Measurements from ENCODE around the gene AP3B1. TPM values are rescaled to one million over a fixed set of nuclear protein-coding genes. Genes with fewer than 3 reads are reported as not detected.

The AP3B1 gene
- total RNA-seq, 1 experiment from 2014 or later = 41.1 TPM

DNA sequence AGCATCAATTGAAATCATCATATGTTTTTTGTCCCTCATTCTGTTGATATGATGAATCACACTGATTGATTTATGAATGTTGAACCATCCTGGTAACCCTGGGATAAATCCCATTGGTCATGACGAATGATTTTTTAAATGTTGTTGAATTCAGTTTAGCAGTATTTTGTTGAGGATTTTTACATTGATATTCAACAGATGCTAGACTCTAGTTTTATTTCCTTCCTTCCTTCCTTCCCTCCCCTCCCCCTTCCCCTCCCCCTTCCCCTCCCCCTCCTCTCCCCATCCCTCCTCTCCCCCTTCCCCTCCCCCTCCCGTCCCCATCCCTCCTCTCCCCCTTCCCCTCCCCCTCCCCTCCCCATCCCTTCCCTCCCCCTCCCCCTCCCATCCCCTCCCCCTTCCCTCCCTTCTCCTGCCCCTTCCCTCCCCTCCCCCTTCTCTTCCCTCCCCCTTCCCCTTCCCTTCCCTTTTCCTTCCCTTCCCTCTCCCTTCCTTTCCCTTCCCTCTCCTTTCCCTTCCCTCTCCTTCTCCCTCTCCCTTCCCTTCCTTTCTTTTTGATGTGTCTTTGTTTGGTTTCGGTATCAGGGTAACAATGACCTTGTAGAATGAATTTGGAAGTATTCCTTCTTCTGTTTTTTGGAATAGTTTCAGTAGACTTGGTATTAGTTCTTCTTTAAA, 142.8 kb downstream of the AP3B1 start:
- Histone ChIP-seq H3K9me3 (no peaks in the 10 kb centered on the region), H3K36me3 (peaks cover 30% of the 10 kb centered on the region), H3K27me3 (no peaks in the 10 kb centered on the region), H3K4me3 (no peak overlapping the region)
- DNase-seq = no peak

DNA sequence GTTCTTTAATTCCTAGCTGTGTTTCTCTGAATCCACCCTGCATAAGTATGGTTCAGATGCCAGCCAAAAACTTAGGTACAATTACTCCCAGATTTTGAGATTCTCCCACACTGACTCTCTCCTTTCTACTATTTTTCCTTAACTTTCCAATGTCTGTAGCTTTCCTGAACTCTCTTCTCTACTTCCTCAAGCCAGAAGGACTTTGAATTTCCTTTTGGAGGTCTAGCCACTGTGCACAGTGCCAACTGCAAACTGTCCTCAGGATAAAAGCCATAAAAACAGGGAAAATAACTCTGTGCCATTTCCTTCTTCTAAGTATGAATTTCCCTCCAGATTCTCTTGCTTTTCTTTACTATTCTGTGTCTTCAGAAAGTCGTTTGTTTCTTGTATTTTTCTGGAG, 157.2 kb downstream of the AP3B1 start:
- H3K36me3 ChIP-seq = no peaks in the 10 kb centered on the region

DNA sequence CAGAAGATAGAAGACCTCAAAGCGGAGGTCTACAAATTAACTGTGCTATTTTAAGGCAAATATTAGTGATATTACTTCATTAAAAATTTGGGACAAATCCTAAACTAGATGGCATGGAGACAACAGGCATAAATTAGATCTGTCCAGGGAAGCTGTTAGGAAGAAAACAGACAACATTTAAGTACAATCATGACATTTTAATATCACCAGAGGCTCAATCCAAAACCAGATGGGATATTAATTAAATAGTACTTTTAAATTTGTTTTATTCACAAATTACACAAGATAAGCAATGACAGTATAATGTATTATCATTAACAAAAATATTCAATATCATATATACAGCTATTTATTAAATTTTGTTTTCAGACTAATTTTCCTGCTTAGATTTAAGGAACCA, 161.1 kb downstream of the AP3B1 start:
- Histone ChIP-seq H3K9me3 (no peaks in the 10 kb centered on the region), H3K4me3 (no peak overlapping the region), H3K36me3 (no peaks in the 10 kb centered on the region), H3K27me3 (no peaks in the 10 kb centered on the region)
- DNase-seq = no peak

More for the DNA sequence above, 157.2 kb downstream of the AP3B1 start:
- DNase-seq = no peak
- Histone ChIP-seq H3K4me3 (no peak overlapping the region), H3K27me3 (no peaks in the 10 kb centered on the region), H3K9me3 (no peaks in the 10 kb centered on the region)

DNA sequence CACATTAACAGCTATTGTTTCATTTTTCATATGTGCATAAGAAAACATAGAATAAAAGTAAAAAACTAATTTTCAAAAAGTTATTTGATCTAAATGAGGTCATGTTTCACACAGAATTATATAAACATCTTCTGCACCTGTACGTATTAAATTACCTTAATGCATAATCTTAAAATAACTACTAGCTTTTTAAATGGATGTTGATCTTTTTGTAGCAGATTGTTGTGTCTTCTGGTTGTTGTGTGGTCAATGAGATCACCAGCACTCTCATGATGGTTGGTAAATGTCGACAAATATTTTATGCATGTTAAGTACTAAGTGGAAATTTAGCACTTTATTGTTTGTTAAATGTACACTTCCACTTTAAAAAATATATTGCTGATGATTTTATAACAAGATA, 162.0 kb downstream of the AP3B1 start:
- Histone ChIP-seq H3K9me3 (no peaks in the 10 kb centered on the region), H3K4me3 (no peak overlapping the region), H3K27me3 (no peaks in the 10 kb centered on the region), H3K36me3 (no peaks in the 10 kb centered on the region)
- DNase-seq = no peak

DNA sequence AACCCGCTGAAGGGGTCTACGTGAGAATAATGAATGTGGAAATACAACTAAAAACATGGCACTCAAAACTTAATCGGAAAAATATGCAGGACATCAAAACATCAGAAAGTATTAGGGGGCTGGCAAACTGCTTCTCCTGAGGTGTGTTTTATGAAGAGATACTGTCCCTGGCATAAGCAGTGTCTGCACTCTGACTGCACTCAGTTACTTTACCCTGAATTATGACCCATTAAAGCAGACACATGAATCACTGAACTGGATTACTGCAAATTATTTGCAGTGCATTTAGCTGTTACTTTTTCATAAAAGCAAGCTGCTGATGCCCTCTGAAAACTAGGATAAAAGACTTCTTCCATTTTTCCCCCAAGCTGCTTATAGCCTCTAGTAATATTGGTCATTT, 164.9 kb downstream of the AP3B1 start:
- H3K9me3 ChIP-seq = no peaks in the 10 kb centered on the region
- no peaks in the 10 kb centered on the region for H3K27me3 ChIP-seq
- no peak for DNase-seq
- no peaks in the 10 kb centered on the region; the same call in 1 of the 2 replicates for H3K36me3 ChIP-seq
- no peak overlapping the region for H3K4me3 ChIP-seq

DNA sequence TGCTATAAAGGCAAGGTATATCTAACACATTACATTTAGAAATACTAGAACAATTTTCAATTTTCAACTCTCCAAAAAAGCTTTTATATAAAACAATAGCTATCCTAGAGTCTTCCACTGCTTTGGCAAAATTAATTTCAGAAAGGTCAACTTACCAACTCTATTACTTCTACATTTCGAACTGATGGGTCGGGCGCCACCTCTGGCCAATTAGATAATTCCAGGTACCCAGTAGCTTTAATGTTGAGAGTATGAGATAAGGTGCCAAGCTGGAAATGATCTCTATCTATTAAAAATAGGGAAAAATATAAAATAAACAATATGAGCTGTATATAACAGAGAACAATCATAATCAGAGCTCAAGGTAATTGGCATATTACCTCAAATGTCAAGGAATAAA, 166.6 kb downstream of the AP3B1 start:
- no peak for DNase-seq

DNA sequence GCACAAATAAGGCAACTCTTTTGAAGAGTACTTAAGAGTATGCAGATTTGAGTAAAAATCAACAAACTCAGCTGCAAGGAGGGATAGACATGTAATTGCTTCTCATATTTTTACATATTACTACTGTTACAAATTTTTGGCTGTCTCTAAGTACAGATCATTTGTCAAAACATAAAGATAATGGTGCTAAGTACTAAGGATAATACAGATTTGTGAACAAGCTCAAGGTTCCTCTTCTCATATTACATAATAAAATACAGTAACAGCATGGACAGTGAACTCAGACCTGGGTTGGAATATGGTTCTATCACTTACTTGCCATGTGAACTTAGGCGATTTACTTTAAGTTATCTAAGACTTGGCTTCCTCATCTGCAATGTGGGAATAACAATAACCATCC, 168.0 kb downstream of the AP3B1 start:
- no peaks in the 10 kb centered on the region for H3K27me3 ChIP-seq
- no peak for DNase-seq
- no peaks in the 10 kb centered on the region for H3K9me3 ChIP-seq
- H3K36me3 ChIP-seq = no peaks in the 10 kb centered on the region; the same call in 1 of the 2 replicates
- H3K4me3 ChIP-seq = no peak overlapping the region

More for the DNA sequence above, 166.6 kb downstream of the AP3B1 start:
- H3K9me3 ChIP-seq = no peaks in the 10 kb centered on the region
- H3K27me3 ChIP-seq = no peaks in the 10 kb centered on the region
- H3K36me3 ChIP-seq = no peaks in the 10 kb centered on the region; the same call in 1 of the 2 replicates
- no peak overlapping the region for H3K4me3 ChIP-seq

DNA sequence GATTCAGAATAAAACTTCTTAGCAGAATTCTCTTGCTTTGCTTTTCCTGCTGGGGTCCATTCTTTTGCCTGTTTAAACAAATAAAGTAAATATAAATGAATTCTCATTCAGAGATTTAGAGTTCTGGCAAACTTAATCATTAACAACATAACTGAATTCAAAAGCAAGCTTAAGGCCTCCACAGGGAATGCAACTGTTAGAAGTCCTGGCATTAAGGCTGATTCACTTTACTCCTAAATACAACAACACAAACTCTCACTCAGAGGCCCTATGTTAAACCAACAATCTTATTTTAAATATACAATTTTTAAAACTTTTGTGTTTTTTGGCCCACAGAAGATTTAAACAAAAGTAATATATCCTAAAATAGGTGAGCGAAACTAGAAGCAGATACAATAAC, 178.3 kb downstream of the AP3B1 start:
- DNase-seq = no peak
- Histone ChIP-seq H3K4me3 (no peak overlapping the region), H3K36me3 (peaks cover 9% of the 10 kb centered on the region), H3K27me3 (no peaks in the 10 kb centered on the region), H3K9me3 (no peaks in the 10 kb centered on the region)

DNA sequence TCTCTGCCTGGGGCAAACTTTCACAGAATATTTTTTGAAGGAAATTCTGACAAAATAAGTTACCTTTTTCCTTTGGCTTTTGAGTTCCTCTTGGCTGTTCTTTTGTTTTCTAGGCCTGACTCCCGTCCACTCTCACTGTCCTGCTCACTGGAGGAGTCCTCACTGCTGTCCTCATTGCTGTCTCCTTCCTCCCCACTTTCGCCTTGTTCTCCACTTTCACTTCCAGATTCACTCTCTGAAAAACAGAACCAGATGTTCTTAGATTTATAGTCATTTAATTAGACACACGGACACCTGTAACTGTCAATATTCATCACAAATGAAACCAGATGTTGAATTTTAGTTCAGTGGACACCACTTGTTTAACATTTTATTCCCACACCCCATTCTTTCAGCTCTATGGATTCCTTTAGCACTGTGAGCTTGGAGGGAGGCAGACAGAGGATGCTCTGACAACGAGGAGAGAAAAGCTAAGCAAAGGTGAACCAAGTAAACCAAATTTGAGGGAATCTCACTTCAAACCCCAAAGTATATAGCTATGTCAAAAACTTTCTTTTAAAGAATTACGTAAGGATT, 180.7 kb downstream of the AP3B1 start:
- DNase-seq = no peak
- no peak overlapping the region for H3K4me3 ChIP-seq
- peaks cover 12% of the 10 kb centered on the region for H3K36me3 ChIP-seq
- H3K9me3 ChIP-seq = no peaks in the 10 kb centered on the region
- H3K27me3 ChIP-seq = no peaks in the 10 kb centered on the region

DNA sequence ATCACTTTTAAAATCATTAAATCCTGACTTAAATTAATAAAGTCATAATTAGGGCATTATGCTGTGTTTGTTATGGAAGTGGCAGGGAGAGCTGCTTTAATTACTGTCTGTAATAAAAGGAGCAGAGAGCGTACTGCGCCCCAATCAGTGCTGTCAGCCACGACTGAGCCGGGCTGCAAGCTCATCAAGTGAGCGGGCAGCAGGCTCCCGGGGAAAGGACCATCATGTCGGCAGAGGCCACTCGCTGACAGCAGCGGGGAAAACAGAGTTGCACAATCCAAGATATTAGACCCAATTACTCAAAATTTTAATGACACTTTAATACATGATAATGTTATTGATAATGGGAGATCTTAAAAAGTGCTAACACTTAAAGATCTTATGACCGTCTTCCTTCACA, 181.6 kb downstream of the AP3B1 start:
- H3K36me3 ChIP-seq = peaks cover 12% of the 10 kb centered on the region
- no peak for DNase-seq
- H3K9me3 ChIP-seq = no peaks in the 10 kb centered on the region
- H3K4me3 ChIP-seq = no peak overlapping the region
- no peaks in the 10 kb centered on the region for H3K27me3 ChIP-seq

DNA sequence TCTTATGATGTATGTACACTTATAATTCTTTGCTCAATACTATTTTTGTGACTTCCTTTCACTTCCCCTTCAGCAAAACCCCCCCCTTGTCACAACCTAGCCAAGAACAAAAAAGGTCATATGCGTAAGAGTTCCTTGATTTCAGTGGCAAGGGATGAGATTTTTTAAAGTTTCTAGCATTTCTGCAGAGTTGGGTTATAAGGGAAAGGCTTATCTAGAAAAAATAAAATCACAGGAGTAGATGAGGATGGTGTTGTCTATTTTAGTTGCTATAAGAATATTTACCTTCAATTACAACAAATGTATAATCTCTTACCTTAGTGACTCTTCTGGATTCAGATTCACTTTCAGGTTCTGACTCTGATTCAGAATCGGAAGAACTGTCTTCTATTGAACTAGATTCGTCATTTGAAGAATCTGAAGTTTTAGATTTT, 184.6 kb downstream of the AP3B1 start:
- Histone ChIP-seq H3K9me3 (no peaks in the 10 kb centered on the region), H3K36me3 (peaks cover 3% of the 10 kb centered on the region; the same call in 1 of the 2 replicates), H3K4me3 (no peak overlapping the region), H3K27me3 (no peaks in the 10 kb centered on the region)
- DNase-seq = no peak

DNA sequence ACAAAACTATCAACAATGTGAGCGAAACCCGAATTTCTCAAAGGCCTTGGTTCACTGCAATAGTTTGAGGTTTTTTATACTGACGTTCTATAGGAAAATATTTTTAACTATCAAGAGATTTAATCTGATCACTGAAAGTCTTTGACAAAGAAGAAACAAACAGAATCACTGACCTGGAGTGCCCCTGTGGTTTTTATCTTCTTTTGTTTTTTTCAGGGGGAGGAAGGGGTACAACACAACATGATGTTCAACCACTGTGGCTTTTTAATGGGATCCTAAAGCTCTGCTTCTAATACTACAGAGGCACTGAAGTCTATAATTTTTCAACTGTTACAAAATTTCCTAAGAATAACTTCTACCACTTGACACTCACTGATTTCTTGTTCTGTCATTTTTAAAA, 185.9 kb downstream of the AP3B1 start:
- Histone ChIP-seq H3K27me3 (no peaks in the 10 kb centered on the region), H3K36me3 (peaks cover 3% of the 10 kb centered on the region; the same call in 1 of the 2 replicates), H3K4me3 (no peak overlapping the region), H3K9me3 (no peaks in the 10 kb centered on the region)
- DNase-seq = no peak

DNA sequence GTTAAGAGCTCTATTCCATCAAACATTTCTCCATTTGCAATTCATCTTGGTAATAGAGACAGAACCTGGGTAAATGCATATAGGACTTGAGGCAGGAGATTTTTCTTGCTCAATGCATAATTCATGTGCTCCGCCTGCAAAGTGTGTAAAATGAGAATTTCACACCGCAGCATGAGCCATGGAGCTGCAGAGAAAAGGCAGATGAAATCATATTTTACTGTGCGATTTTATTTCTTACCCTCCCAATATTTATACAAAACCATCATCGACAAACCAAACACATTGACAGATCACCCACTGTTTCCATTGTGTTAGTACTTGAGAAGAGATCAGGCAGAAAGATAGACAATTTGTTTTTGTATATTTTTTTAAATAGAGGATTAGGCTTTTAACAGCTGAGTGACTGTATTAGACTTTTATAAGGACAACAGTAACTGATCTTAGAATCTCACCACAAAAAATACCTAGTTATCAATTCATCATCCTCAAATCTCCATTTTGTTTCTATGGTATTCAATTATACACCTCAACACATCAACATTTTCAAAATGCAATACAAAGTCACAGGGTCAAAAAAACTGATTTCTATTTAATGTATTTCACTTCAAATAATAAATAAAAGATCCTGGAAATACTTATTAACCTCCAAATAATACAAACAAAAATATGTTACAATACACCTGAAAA, 191.1 kb downstream of the AP3B1 start:
- Histone ChIP-seq H3K4me3 (no peak overlapping the region), H3K9me3 (0 out of 2 replicates have a peak, but pooled peaks cover 2% of the 10 kb centered on the region), H3K27me3 (no peaks in the 10 kb centered on the region), H3K36me3 (peaks cover 3% of the 10 kb centered on the region)
- no peak for DNase-seq

DNA sequence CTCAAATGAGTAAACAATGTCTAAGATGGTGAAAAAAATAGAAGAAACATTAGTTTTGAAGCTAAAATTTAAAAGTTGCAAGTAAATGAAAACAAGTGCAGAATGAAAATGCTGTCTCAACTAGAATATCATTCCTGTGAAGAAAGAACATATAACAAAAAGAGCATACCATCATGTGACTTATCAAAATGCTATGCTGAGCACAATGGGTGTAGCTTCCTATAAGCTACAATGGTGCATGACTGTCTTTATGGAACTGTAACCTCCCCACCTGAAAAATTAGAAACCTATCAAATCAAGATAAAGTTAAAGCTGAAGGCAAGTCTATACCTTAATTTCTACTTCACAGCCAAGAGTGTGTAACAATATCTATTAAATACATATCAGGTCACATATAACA, 192.0 kb downstream of the AP3B1 start:
- DNase-seq = no peak
- H3K36me3 ChIP-seq = peaks cover 3% of the 10 kb centered on the region
- H3K27me3 ChIP-seq = no peaks in the 10 kb centered on the region
- no peak overlapping the region for H3K4me3 ChIP-seq
- H3K9me3 ChIP-seq = 0 out of 2 replicates have a peak, but pooled peaks cover 2% of the 10 kb centered on the region

DNA sequence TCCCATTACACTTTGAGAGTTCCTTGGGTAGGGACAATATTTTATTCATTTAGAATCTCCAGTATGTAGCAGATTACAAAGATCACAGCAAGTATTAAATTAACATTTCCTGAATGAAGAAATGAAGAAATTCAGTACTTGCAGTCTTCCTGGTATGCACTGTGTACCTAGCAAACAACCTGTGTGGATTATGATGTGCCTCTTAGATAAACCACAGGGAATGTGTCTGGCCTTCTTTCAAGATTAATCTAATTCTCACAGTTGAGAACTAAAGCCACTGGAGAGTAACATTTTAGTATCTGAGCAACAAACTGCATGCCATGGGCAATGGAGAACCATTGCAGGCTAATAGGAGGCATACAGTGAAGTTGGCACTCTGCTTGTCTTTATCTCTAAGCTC, 199.4 kb downstream of the AP3B1 start:
- H3K36me3 ChIP-seq = peaks cover 3% of the 10 kb centered on the region
- H3K4me3 ChIP-seq = no peak overlapping the region
- no peak for DNase-seq
- no peaks in the 10 kb centered on the region for H3K27me3 ChIP-seq
- 0 out of 2 replicates have a peak, but pooled peaks cover 2% of the 10 kb centered on the region for H3K9me3 ChIP-seq

DNA sequence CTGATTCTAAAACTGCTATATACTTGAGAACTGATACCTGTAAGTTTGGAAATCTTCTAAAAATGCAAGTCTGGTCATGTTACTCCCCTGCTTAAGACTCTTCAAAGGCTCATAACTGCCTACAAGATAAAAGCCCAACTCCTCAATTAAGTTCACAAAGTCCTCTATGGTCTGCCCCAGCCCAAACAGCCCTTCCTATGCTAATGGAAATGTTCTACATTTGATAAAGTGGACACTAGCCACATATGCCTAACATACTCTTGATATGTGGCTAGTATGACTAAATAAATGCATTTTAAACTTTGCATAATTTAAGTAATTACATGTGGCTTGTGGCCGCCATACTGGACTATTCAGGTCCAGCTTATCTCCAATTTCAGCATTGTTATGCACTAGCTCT, 204.5 kb downstream of the AP3B1 start:
- H3K27me3 ChIP-seq = no peaks in the 10 kb centered on the region
- H3K36me3 ChIP-seq = no peaks in the 10 kb centered on the region; the same call in 1 of the 2 replicates
- H3K4me3 ChIP-seq = no peak overlapping the region
- DNase-seq = no peak
- H3K9me3 ChIP-seq = no peaks in the 10 kb centered on the region

DNA sequence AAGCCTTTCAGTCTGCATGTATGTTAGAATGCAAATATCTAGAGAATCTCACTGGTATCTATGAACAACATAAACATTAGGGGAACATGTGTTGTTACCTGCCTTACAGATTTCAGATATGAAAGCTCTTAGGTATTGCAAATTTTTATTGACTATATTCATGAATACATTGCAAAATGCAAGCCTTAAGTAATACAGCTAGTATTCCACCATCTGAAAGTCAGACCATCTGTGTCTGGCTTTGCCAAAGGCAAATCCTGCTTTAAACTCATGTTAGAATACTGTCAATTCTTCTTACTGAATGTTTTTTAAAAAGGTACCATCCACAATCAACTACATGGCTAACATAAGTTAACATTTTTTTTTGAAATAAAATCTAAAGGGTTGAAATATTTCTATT, 215.6 kb downstream of the AP3B1 start:
- no peak for DNase-seq
- no peaks in the 10 kb centered on the region for H3K27me3 ChIP-seq
- H3K4me3 ChIP-seq = no peak overlapping the region
- no peaks in the 10 kb centered on the region; the same call in 1 of the 2 replicates for H3K36me3 ChIP-seq
- H3K9me3 ChIP-seq = no peaks in the 10 kb centered on the region
